Common myeloid progenitor, CD34-positive (primary cell): ENCODE results near the gene SOCS7.
A peak's percentile ranks its signal among the peaks of the same experiment; 100 is the strongest.

Experiments used
- CTCF ChIA-PET: fragments of 350-600 bp; sonication (Branson Sonifier 250); formaldehyde crosslinking; loops from one replicate; lab custom pipeline; 2021; ENCODE audit warnings: antibody characterized with exemption; lab: Charles Lee
- POLR2A ChIA-PET: fragments of 350-600 bp; sonication (Branson Sonifier 250); formaldehyde crosslinking; loops from one replicate; lab custom pipeline; 2021; ENCODE audit warnings: antibody characterized with exemption; lab: Charles Lee
- DNase-seq, 3 donors: peaks; one replicate each; pipeline versions ENCODE4 v3.0.0 to v3.0.0-alpha.2; 2013
- H3K27ac ChIP-seq, 2 experiments: 1 replicate in 1 of 2; 2 replicates in 1 of 2; pipeline ENCODE4 v1.7.0; 2013; ENCODE audit warnings: inconsistent platforms in 2 of 2, low read length in 2 of 2, mild to moderate bottlenecking in 2 of 2, low read depth in 1 of 2, moderate library complexity in 1 of 2; ENCODE audit not compliant: severe bottlenecking in 2 of 2, insufficient read depth in 1 of 2, poor library complexity in 1 of 2
- H3K27me3 ChIP-seq, 5 experiments: replicated peaks in 2 of 5; 1 replicate in 3 of 5; 2 replicates in 2 of 5; pipeline versions ENCODE4 v1.6.1 to v1.7.0; 2013; ENCODE audit warnings: low read length in 4 of 5, mild to moderate bottlenecking in 2 of 5, moderate library complexity in 2 of 5, inconsistent platforms in 1 of 5; ENCODE audit not compliant: insufficient read depth in 5 of 5, control insufficient read depth in 4 of 5
- H3K36me3 ChIP-seq, 4 experiments: 1 replicate in 2 of 4; 2 replicates in 2 of 4; pipeline versions ENCODE4 v1.6.1 to v1.7.0; 2013; ENCODE audit warnings: low read length in 3 of 4, control low read depth in 1 of 4, mild to moderate bottlenecking in 1 of 4; ENCODE audit not compliant: control insufficient read depth in 4 of 4, insufficient read depth in 4 of 4
- H3K4me1 ChIP-seq, 4 experiments: 1 replicate in 3 of 4; 2 replicates in 1 of 4; pipeline versions ENCODE4 v1.6.1 to v1.7.1; 2013; ENCODE audit warnings: low read length in 3 of 4, mild to moderate bottlenecking in 3 of 4, control low read depth in 1 of 4, inconsistent platforms in 1 of 4, moderate library complexity in 1 of 4; ENCODE audit not compliant: control insufficient read depth in 4 of 4, insufficient read depth in 4 of 4; ENCODE audit errors: control extremely low read depth in 1 of 4
- H3K4me3 ChIP-seq, 7 experiments: 1 replicate in 4 of 7; 2 replicates in 3 of 7; pipeline versions ENCODE4 v1.5.1 to v1.7.0; 2013; ENCODE audit warnings: mild to moderate bottlenecking in 7 of 7, low read length in 6 of 7, moderate library complexity in 6 of 7, inconsistent platforms in 2 of 7, low read depth in 2 of 7, control low read depth in 1 of 7; ENCODE audit not compliant: insufficient read depth in 4 of 7, control insufficient read depth in 1 of 7; ENCODE audit errors: extremely low read depth in 1 of 7
- H3K9me3 ChIP-seq, 5 experiments: 1 replicate in 4 of 5; 2 replicates in 1 of 5; pipeline versions ENCODE4 v1.6.1 to v1.7.1; 2013; ENCODE audit warnings: low read length in 4 of 5, mild to moderate bottlenecking in 2 of 5, inconsistent platforms in 1 of 5, low read depth in 1 of 5, moderate library complexity in 1 of 5; ENCODE audit not compliant: control insufficient read depth in 4 of 5, insufficient read depth in 2 of 5; ENCODE audit errors: control extremely low read depth in 1 of 5
- WGBS: methylation state at CpG from one replicate; pipeline ENCODE4 v1.1.5; 2013; ENCODE audit not compliant: insufficient coverage; 5-methylcytosine and 5-hydroxymethylcytosine counted together

SOCS7 gene

GRCh38 chr17:38336838-38337237 lies 14.8 kb upstream of the SOCS7 start:
- Histone ChIP-seq H3K36me3 (no peaks in the 10 kb centered on the region), H3K4me1 (no peaks in the 10 kb centered on the region), H3K9me3 (no peaks in the 10 kb centered on the region), H3K4me3 (no peak overlapping the region), H3K27ac (no peak overlapping the region), H3K27me3 (no peaks in the 10 kb centered on the region)
- no peak for DNase-seq
- ChIA-PET CTCF (interaction anchor here (1.4 to 2.4 kb wide), 2 partner anchors 9 to 12 kb away, joined by 4 to 17 read pairs; no protein-coding TSS in a partner anchor), POLR2A (no interaction called here)
- WGBS = 93% methylated on average over 10 of the region's 11 CpGs

DNA sequence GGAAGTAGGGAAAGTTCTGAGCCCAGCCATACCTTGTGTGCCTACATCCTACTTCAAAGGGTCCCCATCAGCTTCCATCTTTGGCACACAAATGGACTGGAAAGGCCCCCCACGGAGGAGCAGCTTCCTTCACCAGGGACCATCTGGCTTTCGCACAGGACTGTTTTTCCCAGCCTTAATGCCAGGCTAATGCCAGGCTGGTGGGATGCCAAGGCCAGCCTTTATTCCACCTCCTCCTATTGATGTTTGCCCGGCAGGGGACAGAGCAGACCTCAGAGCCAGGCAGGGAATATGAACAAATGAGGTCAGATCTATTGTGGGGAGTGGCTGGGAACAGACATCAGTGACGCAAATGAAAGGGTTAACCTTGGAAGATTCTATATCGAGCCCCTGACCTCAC lies 13.6 kb upstream of the SOCS7 start:
- WGBS = 100% methylated on average over 4 of the region's 5 CpGs
- DNase-seq = no peak
- H3K27ac ChIP-seq = no peak overlapping the region
- no peak overlapping the region for H3K4me3 ChIP-seq
- H3K27me3 ChIP-seq = no peaks in the 10 kb centered on the region
- H3K4me1 ChIP-seq = no peaks in the 10 kb centered on the region
- POLR2A ChIA-PET = no interaction called here
- no peaks in the 10 kb centered on the region for H3K9me3 ChIP-seq
- no peaks in the 10 kb centered on the region for H3K36me3 ChIP-seq
- CTCF ChIA-PET = interaction anchor here (1.0 to 2.2 kb wide), 4 partner anchors 10 to 169 kb away, joined by 3 to 14 read pairs (median 4); no protein-coding TSS in a partner anchor

DNA sequence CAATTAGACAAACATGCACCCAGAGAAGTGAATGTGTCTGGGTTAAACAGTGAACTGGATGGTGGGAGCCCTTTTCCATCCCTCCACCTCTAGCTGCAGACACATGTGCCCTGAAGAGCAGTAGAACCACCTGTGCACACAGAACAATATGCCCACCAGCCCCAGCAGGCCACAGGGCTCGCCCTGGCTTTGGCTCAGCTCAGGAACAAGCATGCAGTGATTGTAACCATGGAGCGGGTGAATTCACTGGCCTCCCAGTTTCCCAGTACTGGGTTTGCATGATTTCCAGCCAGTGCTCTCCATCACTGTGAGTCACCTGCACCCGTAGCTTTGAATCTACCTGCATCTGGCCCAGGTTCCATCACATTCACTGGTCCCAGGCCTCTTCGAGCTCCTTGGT lies 13.1 kb upstream of the SOCS7 start:
- Histone ChIP-seq H3K4me1 (no peaks in the 10 kb centered on the region), H3K36me3 (no peaks in the 10 kb centered on the region), H3K27me3 (no peaks in the 10 kb centered on the region), H3K27ac (no peak overlapping the region), H3K4me3 (no peak overlapping the region), H3K9me3 (no peaks in the 10 kb centered on the region)
- ChIA-PET POLR2A (no interaction called here), CTCF (interaction anchor here (1.0 to 2.2 kb wide), 3 partner anchors 11 to 168 kb away, joined by 3 to 14 read pairs (median 5); no protein-coding TSS in a partner anchor)
- 100% methylated on average over 3 of the region's 4 CpGs for WGBS
- DNase-seq = no peak

DNA sequence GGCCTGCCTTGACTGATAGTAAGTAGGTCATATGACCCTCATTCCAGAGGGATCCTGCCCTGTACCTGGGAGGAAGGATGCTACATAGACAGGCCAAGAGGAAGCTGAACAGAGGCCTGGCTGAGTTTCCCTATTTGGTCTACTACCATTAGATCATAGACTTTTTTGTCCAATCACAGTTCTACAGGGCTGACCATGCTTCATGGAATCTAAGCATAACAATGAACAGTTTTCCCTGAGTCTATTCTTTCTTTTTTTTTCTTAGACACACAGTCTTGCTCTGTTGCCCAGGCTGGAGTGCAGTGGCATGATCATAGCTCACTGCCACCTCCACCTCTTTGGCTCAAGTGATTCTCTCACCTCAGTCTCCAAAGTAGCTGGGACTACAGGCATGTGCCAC lies 11.8 kb upstream of the SOCS7 start:
- no peaks in the 10 kb centered on the region for H3K36me3 ChIP-seq
- no peak for DNase-seq
- H3K27ac ChIP-seq = no peak overlapping the region
- POLR2A ChIA-PET = no interaction called here
- H3K4me3 ChIP-seq = no peak overlapping the region
- peaks cover 0 to 3% (median 0%) of the 10 kb centered on the region in 5 experiments for H3K27me3 ChIP-seq
- no peaks in the 10 kb centered on the region for H3K4me1 ChIP-seq
- H3K9me3 ChIP-seq = no peaks in the 10 kb centered on the region
- CTCF ChIA-PET = interaction anchor here (0.6 to 1.4 kb wide), 4 partner anchors 10 to 76 kb away, joined by 3 to 7 read pairs (median 4); no protein-coding TSS in a partner anchor

DNA sequence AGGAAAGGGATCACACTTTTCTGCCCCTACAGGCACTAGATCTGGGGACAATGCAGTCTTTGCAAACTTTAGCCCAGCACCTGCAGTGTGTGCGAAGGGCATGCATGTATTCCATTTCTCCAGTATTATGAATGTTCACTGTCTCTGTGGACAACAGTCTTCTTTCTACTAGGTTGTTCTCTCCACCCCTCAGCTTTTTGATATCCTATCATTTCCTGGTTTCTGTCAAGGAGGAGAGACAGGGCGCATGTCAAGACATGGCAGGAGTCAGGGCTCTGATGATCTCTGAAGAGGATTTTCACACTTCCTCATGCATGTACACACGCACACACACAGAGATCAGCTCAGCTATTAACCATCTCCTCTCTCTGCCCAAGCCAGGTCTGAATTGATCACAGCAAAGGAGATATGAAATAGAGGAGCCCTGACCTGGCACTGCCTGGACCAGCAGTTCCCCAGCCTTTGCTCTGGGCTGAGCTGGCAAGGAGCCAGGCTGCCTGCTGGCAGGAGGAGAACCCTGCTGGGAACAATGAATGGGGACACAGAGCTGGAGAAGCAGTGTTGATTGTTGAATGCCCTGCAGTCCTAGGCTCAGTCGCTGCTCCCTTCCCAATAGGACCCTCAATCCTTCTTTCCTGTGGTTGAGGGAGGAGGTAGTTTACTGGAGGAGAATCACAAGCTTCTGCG lies 10.5 kb upstream of the SOCS7 start:
- ChIA-PET CTCF (interaction anchor here (1.0 to 4.2 kb wide), 6 partner anchors 8 to 73 kb away, joined by 3 to 30 read pairs (median 4); no protein-coding TSS in a partner anchor), POLR2A (no interaction called here)
- WGBS = 79% methylated on average over 3 of the region's 5 CpGs
- Histone ChIP-seq H3K9me3 (no peaks in the 10 kb centered on the region), H3K4me1 (no peaks in the 10 kb centered on the region), H3K27ac (no peak overlapping the region), H3K27me3 (peaks cover 0 to 3% (median 0%) of the 10 kb centered on the region in 5 experiments), H3K36me3 (no peaks in the 10 kb centered on the region), H3K4me3 (no peak overlapping the region)
- DNase-seq = peak in 2 of 3 donors; percentile 13 to 27

DNA sequence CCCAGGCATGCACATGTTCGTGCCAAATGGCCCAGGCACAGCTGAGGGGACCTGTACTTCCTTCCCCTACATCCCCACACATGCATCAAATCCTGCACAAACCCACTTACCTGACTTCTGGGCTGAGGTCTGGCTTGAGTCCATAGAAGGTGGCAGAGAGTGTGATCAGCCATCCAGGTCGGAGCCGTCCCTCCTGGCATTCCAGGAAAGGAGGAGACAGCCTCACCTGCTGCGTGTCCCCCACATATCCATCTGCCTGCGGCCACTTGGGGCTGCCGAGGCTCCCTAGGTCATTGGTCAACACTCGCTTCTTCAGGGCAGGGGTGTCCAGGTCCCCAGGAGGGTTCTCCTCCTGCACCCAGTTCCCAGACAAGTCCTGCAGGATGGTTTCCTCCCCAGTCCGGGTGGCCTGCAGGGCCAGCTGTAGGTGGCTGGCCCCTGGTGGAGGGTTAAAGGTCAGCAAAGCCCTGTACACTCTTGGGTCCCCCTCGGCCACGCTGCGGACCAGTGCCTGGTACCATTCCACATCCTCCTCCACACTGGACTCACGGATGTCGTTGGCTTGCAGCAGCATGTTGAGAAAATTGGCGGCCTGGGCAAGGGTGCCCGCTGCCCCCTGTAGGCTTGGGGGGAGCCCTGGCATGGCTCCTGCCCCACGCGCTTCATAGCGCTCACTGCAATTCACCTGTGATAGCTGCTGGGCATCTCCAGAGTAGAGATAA lies 8.6 kb upstream of the SOCS7 start:
- WGBS = 96% methylated on average over 14 of the region's 18 CpGs
- Histone ChIP-seq H3K27me3 (peaks cover 0 to 3% (median 0%) of the 10 kb centered on the region in 5 experiments), H3K9me3 (no peaks in the 10 kb centered on the region), H3K27ac (no peak overlapping the region), H3K36me3 (no peaks in the 10 kb centered on the region), H3K4me1 (no peaks in the 10 kb centered on the region), H3K4me3 (no peak overlapping the region)
- no peak for DNase-seq
- ChIA-PET CTCF (interaction anchor here (1.3 to 7.9 kb wide), 4 partner anchors 10 to 71 kb away, joined by 3 to 132 read pairs (median 20); no protein-coding TSS in a partner anchor), POLR2A (interaction anchor here (0.8 kb wide), 1 partner anchor 69 kb away, joined by 4 read pairs; no protein-coding TSS in a partner anchor)
